GM12874 (cell line): ENCODE results near the gene MEX3D.

Experiments used
- TF ChIP-seq, protein P1 (sequence below): IDR thresholded peaks from 2 replicates; pipeline ENCODE4 v1.5.1; 2011; ENCODE audit warnings: low read depth, mild to moderate bottlenecking, control low read depth, low read length, moderate library complexity; ENCODE audit not compliant: insufficient read depth

MEX3D gene

DNA sequence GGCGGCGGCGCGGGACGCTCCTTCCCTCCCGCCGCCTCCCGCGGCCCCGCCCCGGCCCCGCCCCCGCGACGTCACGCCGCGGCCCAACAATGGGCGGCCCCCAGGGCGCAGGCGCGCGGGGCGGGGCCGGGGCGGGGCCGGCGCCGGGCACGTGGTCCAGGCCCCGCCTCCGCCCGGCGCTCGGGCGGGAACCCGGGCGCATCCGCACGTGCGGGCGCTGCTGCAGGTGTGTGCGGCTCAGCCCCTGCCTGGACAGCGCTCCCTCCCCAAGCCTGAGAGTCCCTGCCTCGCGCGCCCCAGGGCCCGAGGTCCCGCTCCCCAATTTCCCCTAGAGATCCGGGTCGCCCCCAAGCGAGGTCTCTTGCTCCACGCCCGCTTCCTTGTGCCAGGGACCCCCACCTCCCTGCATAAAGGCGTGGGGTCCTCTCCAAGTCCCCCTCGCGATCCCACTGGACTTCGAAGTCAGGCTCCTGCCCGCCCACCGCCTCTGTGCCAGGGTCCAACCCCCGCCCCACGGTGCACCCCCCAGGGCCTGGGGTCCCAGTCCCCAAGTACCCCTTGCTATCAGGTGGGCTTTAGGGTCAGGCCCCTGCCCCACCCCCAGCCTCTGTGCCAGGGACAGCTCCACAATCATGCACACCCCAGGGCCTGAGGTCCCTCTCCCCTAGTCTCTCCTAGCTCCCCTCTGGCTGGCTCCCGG, at the start of gene MEX3D:
MEX3D (minus strand) TSS at position 6 of the 700 bp plus-strand sequence. CDS start 267 bp downstream, outside the sequence.
- TF ChIP-seq, protein P1, sequence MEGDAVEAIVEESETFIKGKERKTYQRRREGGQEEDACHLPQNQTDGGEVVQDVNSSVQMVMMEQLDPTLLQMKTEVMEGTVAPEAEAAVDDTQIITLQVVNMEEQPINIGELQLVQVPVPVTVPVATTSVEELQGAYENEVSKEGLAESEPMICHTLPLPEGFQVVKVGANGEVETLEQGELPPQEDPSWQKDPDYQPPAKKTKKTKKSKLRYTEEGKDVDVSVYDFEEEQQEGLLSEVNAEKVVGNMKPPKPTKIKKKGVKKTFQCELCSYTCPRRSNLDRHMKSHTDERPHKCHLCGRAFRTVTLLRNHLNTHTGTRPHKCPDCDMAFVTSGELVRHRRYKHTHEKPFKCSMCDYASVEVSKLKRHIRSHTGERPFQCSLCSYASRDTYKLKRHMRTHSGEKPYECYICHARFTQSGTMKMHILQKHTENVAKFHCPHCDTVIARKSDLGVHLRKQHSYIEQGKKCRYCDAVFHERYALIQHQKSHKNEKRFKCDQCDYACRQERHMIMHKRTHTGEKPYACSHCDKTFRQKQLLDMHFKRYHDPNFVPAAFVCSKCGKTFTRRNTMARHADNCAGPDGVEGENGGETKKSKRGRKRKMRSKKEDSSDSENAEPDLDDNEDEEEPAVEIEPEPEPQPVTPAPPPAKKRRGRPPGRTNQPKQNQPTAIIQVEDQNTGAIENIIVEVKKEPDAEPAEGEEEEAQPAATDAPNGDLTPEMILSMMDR: no peak

DNA sequence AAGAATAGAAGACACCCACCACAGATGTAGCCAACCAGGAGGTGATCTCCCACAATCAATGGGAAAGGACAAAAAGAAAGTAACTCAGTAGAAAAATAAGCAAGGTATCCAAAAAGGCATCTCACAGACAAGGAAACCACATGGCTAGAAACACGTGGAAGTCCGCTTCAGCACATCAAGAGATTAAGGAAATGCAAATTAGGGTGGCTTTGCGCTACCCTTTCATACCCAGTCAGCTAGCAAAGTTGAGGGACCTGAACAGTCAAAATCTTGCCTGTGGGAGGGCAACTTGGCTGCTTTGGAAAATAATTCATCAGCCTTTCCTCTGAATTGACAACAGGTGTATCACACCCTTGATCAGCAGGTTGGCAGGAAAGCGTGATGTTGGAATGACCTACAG, 48.8 kb upstream of the MEX3D start:
- TF ChIP-seq, protein P1: no peak

DNA sequence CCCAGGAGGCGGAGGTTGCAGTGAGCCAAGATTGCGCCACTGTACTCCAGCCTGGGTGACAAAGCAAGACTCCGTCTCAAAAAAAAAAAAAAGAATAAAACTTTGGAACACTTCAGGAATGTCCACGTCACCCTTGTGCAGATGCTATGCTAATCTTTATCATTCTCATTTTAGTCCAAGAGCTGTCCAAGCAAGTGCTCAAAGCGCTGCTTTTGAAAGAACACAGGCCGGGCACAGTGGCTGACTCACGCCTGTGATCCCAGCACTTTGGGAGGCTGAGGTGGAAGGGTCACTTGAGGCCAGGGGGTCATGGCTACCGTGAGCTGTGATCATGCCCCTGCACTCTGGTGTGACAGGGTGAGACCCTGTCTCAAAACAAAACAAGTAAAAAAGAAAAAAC, 48.3 kb upstream of the MEX3D start:
- TF ChIP-seq, protein P1: no peak

DNA sequence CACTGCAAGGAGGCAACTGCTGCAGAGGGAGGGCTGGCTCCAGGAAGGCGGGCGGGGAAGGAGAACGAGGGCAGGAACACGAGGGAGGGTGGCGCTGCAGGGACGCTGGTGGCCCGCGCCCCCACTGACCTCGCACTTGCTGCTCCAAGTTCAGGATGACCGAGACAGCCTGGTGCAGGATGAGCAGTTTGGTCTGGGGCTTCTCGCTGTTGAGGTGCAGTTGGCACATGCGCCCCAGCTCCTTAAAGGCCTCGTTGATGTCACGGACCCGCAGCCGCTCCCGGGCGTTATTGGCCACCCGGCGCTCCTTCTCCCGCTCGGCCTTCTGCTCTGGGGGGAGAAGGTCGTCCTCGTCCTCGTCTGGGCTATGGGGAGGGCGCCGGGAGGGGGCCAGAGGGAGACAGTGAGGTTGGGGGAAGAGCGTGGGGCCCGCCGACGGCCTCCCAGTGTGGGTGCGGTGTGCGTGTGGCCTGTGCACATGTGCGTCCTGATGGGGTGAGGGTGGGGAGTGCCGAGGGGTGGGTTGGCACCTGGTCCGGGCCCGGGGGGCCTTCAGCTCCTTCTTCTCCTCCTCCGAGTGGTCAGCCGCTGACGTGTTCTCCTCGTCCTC, 47.1 kb upstream of the MEX3D start:
- TF ChIP-seq, protein P1: no peak

- TF ChIP-seq, protein P1: no peak
These were observed 45.9 kb upstream of the MEX3D start for GRCh38 chr19:1613808-1614570.

GRCh38 chr19:1613146-1613545, 45.0 kb upstream of the MEX3D start:
- TF ChIP-seq, protein P1: no peak
